ENCODE results near the gene ADAMTS20.
"Not testable (repeated sequence)": the region's sequence is repeated elsewhere in the genome, so short reads cannot be mapped to it uniquely, and the experiment has no call there.

ADAMTS20 gene

DNA sequence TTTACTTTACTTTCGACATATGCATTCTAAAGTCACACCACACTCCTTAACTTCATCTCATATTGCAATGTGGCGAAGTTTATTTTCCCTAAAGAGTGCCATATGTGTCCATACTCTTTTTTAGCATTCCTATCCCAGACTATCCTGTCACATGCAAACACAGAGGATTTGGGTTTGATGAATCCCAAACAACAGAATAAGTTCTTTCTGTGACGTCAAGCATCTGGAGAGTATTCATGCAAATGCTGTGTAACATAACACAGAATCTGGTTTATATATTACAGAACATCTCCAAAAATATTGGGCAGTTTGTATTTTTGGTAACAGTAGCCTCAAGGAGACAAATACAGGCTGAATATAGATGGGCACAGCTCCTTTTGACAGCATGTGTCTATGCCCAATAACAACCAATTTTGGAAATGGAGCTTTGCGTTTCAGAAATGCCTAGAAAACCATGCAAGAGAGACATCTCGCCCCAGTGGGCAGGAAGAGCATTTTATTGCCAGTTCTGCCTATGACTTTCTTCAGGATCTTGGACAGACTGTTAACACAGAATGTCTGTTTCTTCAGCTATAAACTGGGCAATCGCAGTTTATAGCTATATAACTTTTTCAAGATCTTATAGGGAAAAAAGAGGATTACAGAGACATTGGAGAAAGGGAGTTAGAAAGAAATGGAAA is 190.8 kb downstream of the ADAMTS20 start:
- no peak for DNase-seq

DNA sequence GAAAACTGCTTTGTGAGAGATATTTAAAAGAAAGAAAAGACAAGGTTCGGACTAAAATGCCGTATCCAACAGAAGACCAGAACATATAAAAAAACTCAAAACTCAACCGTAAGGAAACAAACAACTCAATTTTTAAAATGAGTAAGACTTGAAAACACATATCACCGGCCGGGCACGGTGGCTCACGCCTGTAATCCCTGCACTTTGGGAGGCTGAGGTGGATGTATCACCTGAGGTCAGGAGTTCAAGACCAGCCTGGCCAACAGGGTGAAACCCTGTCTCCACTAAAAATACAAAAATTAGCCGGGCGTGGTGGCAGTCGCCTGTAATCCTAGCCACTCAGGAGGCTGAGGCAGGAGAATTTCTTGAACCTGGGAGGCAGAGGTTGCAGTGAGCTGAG is 192.0 kb downstream of the ADAMTS20 start:
- not testable (repeated sequence) for DNase-seq

GRCh38 chr12:43357141-43357540 is 194.9 kb downstream of the ADAMTS20 start:
- peak in 1 of 2 donors; percentile 42 for DNase-seq

DNA sequence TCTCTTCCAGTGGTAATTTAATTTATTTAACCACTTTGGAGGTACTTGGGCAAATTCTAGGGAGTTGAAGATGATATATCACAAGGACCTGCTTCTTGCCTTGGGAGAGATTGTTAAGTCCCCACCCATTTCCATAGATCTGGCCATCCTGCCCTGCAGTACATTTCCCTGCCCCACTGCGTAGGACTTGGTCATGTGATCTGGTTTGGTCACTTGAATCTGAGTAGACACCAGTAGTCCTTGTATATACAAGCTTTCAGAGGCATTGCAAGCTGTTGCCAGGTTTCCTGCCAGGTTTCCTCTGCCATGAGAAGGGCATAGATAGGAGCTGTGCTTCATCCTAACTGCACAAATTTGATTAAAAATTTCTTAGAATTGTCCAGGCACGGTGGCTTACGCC is 200.0 kb downstream of the ADAMTS20 start:
- no peak for DNase-seq

DNA sequence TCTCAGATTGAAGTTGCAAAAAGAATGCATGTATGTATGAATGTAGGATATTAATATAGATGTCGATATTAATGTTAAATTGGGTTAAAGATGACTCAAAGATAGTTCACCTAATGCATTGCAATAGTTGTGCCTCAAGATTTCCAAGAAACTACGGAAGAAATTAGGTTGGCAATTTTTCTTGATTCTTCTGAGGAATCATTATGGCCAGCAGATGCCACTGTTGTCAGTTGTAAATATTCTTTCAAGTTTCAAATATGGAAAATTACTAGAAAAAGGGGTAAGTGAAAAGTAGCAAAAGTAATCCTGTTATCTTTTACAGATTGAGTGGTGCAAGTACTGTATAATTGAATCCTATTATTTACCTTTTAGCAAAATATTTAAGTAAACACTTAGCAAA is 202.1 kb downstream of the ADAMTS20 start:
- no peak for DNase-seq

DNA sequence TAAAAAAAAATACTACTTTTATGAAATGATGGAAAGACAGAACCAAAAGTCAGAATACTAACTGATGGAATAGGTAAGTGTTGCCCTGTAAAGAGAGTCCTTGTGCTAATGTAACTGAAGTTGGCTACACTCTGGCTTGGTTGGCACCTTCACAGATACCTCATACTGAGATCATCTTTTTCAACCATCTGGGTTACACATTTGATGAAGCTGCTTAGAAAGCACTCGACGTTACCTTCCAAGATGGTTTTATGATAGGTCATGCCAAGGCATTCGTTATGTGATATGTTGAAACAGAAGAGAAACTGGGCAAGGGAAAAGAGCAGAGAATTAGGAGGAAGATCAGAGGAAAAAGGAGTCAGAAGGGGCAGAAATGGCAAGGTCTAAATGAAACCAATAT is 203.8 kb downstream of the ADAMTS20 start:
- DNase-seq = no peak

- no peak for DNase-seq
Measured at GRCh38 chr12:43347026-43347425, 205.0 kb downstream of the ADAMTS20 start.

GRCh38 chr12:43345023-43345422 is 207.0 kb downstream of the ADAMTS20 start:
- DNase-seq = no peak

DNA sequence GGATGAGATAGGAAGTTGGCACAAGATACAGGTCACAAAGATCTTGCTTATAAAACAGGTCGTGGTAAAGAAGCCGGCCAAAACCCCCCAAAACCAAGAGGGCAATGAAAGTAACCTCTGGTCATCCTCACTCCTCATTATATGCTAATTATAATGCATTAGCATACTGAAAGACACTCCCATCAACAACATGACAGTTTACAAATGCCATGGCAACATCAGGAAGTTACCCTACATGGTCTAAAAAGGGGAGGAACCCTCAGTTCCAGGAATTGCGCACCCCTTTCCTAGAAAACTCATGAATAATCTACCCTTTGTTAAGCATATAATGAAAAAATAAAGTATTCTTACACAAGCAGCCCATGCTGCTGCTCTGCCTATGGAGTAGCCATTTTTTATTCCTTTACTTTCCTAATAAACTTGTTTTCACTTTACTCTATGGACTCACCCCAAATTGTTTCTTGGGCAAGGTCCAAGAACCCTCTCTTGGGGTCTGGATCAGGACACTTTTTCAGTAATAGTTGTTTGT is 210.2 kb downstream of the ADAMTS20 start:
- not testable (repeated sequence) for DNase-seq

GRCh38 chr12:43338848-43339526 is 213.0 kb downstream of the ADAMTS20 start:
- DNase-seq = peak; percentile 48 to 53

DNA sequence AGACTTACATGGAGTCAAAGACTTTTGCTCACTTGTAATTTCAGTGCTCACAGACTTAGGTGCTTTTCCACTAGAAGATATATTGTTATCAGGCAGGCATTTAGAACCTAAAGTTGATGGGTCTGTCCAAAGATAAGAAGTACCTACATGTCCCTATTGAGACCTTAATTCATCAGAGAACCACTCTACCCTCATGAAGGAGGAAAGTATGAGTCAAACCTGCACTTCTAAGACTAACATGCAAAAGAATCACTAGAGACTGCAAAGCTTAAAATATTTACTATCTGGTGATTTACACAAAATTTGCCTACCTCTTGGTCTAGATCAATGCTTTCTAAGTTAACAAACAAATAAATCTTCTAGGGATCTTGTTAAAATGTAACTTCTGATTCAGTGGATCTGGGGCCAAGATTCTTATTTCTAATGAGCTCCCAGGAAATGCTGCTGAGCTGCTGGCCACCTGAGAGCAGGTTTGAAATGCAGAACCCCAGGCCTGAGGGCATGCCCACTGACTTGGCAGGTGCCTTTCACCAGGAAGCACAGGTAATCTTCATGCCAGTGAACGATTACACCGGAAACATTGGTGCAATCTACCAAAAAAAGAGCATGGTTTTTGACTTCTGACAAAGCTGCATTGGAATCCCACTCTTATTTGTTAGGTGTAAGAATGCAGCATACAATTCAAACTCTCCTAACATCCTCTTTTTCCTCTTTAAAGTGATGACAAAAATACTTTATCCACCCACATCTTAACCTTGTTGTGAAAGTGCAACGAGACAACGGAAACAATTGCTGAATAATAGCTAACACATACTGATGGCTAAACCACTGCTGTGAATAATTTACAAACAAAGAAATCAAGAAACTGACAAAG is 214.2 kb downstream of the ADAMTS20 start:
- peak; percentile 26 to 29 for DNase-seq

- DNase-seq = peak in 1 of 2 donors; percentile 37
Measured at GRCh38 chr12:43336962-43337555, 214.9 kb downstream of the ADAMTS20 start.

DNA sequence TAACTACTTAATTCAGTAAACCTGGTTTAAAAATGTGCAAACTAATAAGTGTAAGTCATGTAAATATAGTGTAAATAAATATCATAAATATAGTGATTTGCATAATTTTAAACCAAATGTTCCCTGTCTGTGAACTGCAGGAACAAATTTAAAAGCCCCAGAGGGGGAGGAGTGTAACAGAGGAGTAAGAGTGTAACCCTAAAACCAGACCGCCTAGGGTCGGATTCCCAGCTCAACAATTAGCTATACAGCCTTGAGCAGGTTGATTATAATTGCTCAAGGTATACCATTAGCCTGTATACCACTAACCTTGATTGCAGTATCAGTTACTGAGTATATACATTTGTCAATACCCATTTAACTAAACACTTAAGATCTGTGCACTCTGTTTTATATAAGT is 218.4 kb downstream of the ADAMTS20 start:
- no peak for DNase-seq

- no peak for DNase-seq
Measured at GRCh38 chr12:43332977-43333640, 218.9 kb downstream of the ADAMTS20 start.

- no peak for DNase-seq
Measured at GRCh38 chr12:43331935-43332334, 220.1 kb downstream of the ADAMTS20 start.

DNA sequence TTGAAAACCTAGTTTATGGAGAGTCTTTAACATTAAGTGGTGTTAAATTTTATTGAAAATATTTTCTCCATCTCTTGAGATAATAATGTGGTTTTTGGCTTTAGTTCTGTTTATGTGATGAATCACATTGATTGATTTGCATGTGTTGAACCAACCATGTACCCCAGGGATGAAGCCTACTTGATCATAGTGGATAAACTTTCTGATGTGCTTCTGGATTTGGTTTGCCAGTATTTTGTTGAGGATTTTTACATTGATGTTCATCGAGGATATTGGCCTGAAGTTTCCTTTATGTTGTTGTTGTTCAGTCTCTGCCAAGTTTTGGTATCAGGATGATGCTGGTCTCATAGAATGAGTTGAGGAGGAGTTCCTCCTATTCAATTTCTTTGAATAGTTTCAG is 222.6 kb downstream of the ADAMTS20 start:
- DNase-seq = no peak

GRCh38 chr12:43325786-43326185 is 226.2 kb downstream of the ADAMTS20 start:
- no peak for DNase-seq

- no peak for DNase-seq
Measured at GRCh38 chr12:43320281-43320680, 231.7 kb downstream of the ADAMTS20 start.

DNA sequence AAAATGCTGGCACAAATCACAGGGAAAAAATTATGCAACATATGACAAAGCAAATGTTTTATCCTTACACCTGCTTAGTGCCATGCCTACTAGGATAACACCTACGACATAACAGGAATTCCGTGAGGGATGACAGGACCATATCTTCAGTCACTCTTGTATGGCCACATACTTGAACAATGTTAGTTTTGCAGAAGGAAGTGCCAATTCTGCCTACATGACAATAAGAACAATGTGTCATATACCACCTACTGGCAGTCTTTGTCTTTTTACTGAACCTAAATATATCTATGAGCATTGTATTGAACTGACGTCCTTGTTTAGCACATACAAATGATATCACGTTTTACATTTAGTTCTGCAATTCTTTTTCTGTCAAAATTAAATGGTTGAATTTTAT is 234.0 kb downstream of the ADAMTS20 start:
- peak; percentile 13 to 16 for DNase-seq

DNA sequence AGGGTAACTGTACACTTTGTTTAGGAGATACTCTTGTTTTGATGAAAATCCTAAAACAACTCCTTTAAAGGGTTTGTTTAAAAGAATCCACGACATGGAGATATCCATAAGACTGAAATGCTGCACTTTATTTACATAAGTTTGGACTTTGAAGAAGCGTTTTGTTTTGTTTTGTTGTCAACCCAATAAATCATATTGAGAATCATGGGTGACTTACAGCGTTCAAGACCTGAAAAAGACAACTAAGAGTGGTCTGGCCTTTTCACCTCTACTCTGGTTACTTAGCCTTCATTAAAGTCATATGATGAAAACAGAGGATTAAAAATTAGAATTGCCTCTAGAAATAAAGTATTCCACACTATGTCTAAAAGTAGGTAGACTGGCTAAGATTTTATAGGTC is 234.8 kb downstream of the ADAMTS20 start:
- no peak for DNase-seq

GRCh38 chr12:43316520-43316919 is 235.5 kb downstream of the ADAMTS20 start:
- no peak for DNase-seq

DNA sequence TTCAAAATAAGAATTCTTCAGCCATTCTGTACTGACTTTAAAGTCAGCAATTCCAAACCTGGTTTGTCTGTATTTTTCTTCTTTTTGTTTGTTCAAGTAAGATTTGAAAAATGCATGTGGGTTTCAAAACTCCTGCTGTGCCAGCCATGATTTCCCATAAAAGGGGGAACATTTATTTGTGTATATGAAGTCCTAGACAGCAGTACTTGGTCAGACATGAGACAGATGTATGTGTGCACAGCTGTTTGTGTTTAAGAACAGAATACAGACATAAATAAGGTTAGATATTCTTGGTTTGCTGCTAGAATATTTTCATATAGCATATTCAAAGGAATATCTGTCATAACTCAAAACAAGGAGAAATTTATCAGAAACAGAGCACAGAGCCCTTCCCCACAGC is 236.0 kb downstream of the ADAMTS20 start:
- DNase-seq = no peak

Data from inflammatory macrophage treated with lipopolysaccharide for 1 hour (primary cell).